GM15510 (cell line): Measurements from ENCODE around the gene MSANTD1.

Experiments used
- POLR2A ChIP-seq: IDR thresholded peaks from 3 replicates; pipeline ENCODE4 v1.6.1; 2011; ENCODE audit warnings: borderline replicate concordance; ENCODE audit not compliant: insufficient read length; ENCODE audit errors: extremely low read depth

Gene MSANTD1

DNA sequence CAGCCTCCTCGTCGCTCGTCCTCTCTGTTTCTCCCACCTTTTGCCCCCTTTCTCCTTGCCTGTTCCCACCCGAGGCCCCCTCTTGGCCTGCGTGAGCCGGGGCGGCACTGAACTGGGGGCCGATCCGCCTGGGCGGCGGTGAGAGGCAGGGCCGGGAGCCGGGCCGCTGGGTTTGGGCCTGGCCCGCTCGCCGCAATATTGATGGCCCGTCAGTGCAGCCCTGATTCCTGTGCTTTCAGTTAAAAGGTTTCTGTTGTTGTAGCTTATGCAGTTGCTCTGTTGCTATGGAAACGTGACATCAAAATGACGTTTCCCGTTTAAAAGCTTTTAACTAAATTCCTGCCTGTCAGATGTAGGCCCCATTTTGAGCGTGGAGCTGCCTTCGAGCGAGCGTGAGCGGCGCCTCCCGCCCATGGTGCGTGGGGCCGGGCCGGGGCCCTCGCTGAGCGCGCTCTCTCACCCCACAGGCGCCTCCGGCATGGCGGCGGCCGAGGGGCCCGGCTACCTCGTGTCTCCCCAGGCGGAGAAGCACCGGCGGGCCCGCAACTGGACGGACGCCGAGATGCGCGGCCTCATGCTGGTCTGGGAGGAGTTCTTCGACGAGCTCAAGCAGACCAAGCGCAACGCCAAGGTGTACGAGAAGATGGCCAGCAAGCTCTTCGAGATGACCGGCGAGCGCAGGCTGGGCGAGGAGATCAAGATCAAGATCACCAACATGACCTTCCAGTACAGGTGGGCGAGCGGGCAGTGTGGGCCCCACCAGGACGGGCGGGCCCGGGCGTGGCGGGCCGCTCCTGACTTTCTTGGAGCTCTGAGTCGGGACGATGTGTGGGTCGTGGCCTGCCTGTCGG, at the start of gene MSANTD1:
Gene MSANTD1 (plus strand): TSS at position 349 of the 851 bp plus-strand sequence. CDS start 64 bp downstream, at position 413.
- TF ChIP-seq POLR2A: no peak

DNA sequence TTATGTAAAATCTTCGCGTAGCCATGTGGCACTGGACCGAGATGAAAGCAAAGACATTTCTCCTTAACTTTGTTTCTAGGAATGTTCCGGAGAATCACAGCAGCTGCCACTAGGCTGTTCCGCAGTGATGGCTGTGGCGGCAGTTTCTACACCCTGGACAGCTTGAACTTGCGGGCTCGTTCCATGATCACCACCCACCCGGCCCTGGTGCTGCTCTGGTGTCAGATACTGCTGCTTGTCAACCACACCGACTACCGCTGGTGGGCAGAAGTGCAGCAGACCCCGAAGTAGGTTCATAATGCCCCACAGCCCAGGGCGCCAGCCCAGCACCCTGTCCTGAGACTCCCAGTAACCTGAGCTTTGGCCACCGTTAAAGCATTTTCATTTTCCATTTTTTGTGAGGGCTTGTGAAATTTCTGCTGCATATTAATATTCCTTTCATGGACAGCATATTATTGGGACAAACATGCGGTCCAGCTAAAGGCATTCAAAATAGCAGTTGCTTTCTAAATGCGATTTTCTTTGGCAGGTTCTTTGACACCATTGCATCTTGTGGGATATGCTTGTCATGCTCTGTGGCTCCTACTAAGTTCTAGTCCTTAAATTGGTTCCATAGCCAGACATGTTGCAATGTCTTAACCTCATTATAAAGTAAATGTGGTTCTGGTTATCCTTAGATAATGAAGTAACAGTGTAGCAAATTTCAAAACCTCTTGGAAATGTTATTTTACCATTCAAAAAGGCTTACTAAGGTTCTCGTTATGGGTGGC, 49.1 kb upstream of the MSANTD1 start:
- TF ChIP-seq POLR2A: no peak

DNA sequence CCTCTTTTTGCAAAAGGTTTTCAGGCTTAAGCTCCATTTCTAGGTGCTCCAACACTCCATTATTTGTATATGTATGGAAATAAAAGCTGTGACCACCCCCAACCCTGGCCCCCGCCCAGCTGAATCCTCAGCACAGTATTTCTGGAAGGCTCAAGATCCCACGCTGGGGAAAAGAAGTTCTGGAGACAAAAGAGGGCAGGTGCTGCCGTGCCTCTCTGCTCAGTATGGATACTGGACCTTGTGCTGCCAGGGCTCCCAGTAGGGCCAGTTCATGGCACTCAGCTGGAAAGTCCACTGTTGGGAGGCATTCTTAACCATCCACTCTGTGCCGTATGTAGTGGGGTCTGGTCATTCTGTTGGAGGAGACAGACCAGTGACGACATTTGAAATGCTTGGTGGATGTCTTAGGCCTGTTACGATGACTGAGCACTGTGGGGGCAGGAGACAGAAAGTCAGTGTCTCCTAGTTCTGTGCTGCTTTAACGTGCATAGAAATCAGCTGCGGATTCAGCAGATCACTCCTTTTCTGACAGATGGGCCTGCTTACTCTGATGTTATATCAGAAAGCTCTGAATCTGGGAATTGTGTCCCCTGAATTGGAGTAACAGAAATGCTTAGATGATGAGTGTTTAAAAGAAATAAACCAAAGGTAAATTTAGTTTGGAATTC, 48.4 kb upstream of the MSANTD1 start:
- TF ChIP-seq POLR2A: no peak

DNA sequence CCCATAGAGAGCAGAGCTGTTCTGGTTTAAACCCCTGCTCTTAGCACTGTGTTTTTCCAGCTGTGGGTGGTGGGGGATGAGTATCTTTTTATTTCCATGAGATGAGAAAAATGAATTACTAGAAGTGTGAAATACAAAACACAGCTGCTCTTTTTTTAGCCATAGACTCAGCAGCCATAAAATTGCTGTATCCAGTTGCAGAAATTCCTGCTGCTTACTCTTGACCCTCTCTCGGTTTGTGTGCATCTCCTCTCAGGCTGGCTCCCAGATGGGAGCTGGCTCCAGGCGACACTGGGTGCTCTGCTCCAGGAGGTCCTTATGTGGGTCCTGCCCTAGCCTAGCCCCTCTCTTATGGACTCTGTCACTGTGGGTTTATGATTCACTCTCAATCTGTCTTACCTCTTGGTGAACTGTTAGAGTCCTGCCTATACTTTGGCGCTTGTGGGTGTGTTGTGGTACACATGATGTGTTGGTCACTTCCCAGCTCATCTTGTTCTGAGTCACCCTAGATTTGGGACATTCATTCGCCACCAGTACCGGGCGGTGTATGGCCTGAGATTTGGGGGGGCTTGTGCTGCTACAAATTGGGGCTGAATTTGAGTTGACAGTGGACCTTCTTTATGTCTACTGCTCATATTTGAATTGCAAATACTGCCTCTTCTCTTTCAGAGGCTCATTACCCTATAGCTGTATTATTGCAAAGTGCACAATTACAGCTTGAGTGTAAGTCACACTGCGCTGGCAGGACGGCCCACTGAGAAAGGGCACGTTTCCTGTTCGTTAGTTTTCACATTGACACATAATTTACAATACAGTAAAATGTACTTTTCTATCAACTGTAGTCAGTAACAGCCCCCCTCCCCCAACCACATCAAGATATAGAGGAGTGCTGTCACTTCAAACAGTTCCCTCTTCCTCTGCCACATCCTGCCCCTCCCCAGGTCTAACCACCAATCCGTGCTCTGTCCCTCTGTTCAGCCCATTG, 46.9 kb upstream of the MSANTD1 start:
- TF ChIP-seq POLR2A: no peak

GRCh38 chr4:3202836-3203820, 45.8 kb upstream of the MSANTD1 start:
- no peak for TF ChIP-seq POLR2A

GRCh38 chr4:3203971-3204431, 45.0 kb upstream of the MSANTD1 start:
- TF ChIP-seq POLR2A: no peak

- no peak for TF ChIP-seq POLR2A
Measured at GRCh38 chr4:3205995-3206394, 43.0 kb upstream of the MSANTD1 start.

DNA sequence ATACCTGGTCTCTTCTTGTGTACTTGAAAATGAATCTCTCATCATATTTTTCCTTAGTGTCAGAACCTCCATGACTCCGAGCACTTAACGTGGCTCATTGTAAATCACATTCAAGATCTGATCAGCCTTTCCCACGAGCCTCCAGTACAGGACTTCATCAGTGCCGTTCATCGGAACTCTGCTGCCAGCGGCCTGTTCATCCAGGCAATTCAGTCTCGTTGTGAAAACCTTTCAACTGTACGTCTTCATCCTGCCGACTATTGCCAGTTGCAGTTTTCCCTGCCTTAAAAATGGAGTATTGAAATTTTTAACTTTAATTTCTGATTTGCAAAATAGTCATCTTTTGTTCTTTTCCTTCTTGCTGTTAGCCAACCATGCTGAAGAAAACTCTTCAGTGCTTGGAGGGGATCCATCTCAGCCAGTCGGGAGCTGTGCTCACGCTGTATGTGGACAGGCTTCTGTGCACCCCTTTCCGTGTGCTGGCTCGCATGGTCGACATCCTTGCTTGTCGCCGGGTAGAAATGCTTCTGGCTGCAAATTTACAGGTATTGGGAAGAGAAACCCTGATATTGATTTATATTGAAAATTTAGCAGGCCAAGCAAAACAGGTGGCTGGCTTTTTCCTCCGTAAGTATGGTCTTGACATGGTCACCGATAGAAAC, 42.4 kb upstream of the MSANTD1 start:
- TF ChIP-seq POLR2A: no peak

DNA sequence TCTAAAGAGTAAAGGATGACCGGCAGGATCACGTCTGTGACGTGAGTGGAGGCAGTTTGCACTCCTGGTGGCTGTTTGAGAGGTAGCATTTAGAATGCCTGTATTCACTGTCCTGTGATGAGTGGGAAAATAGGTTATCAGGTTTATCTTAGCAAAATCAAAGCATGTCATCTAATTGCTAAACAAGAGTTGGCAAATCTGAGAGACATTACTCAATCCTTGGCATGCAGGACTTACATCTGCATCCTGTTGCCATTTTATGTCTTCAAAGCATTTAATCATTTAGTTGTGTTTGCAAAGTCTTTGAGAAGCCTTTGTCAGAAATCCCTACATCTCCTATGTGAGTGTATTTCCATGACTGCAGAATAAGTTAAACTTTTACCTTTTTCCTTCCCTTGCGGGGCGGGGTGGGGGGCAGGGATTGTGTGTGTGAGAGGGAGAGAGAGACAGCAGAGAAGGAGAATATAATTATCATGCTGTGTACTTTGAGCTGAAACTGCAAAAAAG, 41.4 kb upstream of the MSANTD1 start:
- TF ChIP-seq POLR2A: no peak

DNA sequence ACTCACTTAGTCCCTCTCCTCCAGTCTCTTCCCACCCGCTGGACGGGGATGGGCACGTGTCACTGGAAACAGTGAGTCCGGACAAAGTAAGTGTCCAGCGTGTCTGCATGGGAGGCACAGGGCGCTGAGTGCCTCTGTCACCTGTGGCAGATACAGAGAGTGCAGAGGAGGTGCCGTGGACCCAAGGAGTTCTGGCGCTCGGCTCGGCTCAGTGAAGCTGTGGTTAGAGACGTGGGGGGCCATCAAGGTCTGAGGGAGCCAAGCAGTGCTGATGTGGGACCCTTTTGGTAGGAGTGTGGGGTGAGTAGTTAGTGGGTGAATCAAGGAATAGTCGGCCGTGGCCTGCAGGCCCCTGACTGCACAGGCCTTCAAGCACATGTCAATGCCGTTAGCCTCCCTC, 40.1 kb upstream of the MSANTD1 start:
- no peak for TF ChIP-seq POLR2A

DNA sequence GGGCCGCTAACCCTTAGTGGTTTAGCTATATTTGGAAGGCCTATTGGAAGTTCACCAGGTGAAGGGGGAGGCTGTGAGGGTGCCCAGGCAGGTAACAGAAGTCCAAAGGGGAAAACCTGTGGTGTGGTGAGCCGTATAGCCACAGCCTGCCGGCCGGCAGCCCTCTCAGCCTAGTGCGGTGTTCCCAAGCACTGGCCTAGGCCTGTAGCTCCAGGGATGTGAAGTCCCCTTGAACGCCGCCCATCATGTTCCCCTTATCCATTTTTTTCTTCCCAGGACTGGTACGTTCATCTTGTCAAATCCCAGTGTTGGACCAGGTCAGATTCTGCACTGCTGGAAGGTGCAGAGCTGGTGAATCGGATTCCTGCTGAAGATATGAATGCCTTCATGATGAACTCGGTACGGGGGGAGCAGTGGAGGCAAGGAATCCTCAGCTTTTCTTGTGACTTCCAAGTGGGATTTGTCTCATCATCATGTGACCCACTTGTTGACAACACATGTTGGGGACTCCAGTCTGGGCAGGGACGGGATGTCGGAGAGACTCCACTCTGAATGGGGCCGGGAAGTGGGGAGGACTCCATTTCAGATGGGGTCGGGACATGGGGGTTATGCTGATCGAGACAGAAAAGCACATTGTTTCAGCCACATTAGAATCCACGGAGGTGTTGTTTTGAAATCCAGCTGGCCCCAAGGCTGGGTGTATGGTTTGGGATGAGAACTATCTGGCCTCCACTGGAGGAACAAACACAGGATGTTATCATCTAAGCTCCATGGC, 39.2 kb upstream of the MSANTD1 start:
- TF ChIP-seq POLR2A: no peak

GRCh38 chr4:3210467-3210866, 38.5 kb upstream of the MSANTD1 start:
- no peak for TF ChIP-seq POLR2A

DNA sequence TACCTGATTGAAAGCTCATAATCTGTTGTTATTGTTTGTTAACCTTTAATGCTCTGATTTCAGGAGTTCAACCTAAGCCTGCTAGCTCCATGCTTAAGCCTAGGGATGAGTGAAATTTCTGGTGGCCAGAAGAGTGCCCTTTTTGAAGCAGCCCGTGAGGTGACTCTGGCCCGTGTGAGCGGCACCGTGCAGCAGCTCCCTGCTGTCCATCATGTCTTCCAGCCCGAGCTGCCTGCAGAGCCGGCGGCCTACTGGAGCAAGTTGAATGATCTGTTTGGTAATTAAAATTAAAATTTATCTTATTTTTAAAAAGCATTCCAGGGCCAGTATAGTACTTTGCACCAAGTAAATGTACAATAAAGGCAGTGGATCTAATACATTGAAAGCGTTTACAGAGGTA, 37.1 kb upstream of the MSANTD1 start:
- no peak for TF ChIP-seq POLR2A
